ENCODE measurements around the gene SLX9.
A peak's percentile ranks its signal among the peaks of the same experiment; 100 is the strongest.

Gene SLX9

GRCh38 chr21:44934797-44935532, 4.9 kb upstream of the SLX9 start:
- Histone ChIP-seq H3K4me2 (ENCODE audit: low read length) (no peak overlapping the region), H3K27me3 (ENCODE audit: control insufficient read depth, insufficient read depth, low read length) (peaks cover 15% of the 10 kb centered on the region), H3K9ac (ENCODE audit: low read depth, low read length) (no peak overlapping the region), H3K4me3 (ENCODE audit: low read length) (no peak overlapping the region), H3K4me1 (ENCODE audit: control insufficient read depth, insufficient read depth, low read length) (peaks cover 36% of the 10 kb centered on the region), H3K9me3 (replicated peaks; ENCODE audit: low read length) (no peaks in the 10 kb centered on the region), H3K36me3 (ENCODE audit: insufficient read depth, low read length) (no peaks in the 10 kb centered on the region)

- H3K9ac ChIP-seq (ENCODE audit: low read depth, low read length), result no peak overlapping the region
These were observed 4.3 kb upstream of the SLX9 start for GRCh38 chr21:44935533-44935927.

GRCh38 chr21:44938772-44939531, 877 bp upstream of the SLX9 start:
- Histone ChIP-seq H3K9ac (ENCODE audit: low read depth, low read length) (peak overlapping the region; percentile 91), H3K4me2 (ENCODE audit: low read length) (peak overlapping the region; percentile 93), H3K36me3 (ENCODE audit: insufficient read depth, low read length) (peaks cover 11% of the 10 kb centered on the region), H3K9me3 (replicated peaks; ENCODE audit: low read length) (no peaks in the 10 kb centered on the region), H3K4me1 (ENCODE audit: control insufficient read depth, insufficient read depth, low read length) (peaks cover 27% of the 10 kb centered on the region), H3K4me3 (ENCODE audit: low read length) (peak overlapping the region; percentile 93), H3K27me3 (ENCODE audit: control insufficient read depth, insufficient read depth, low read length) (peaks cover 6% of the 10 kb centered on the region)

More at GRCh38 chr21:44935533-44935927, 4.3 kb upstream of the SLX9 start:
- H3K4me3 ChIP-seq (ENCODE audit: low read length), result no peak overlapping the region
- H3K4me2 ChIP-seq (ENCODE audit: low read length), result no peak overlapping the region
- H3K36me3 ChIP-seq (ENCODE audit: insufficient read depth, low read length), result no peaks in the 10 kb centered on the region
- peaks cover 15% of the 10 kb centered on the region for H3K27me3 ChIP-seq (ENCODE audit: control insufficient read depth, insufficient read depth, low read length)
- peaks cover 31% of the 10 kb centered on the region for H3K4me1 ChIP-seq (ENCODE audit: control insufficient read depth, insufficient read depth, low read length)
- no peaks in the 10 kb centered on the region for H3K9me3 ChIP-seq (replicated peaks; ENCODE audit: low read length)

- Histone ChIP-seq H3K4me3 (ENCODE audit: low read length) (peak overlapping the region; percentile 93), H3K27me3 (ENCODE audit: control insufficient read depth, insufficient read depth, low read length) (no peaks in the 10 kb centered on the region), H3K4me1 (ENCODE audit: control insufficient read depth, insufficient read depth, low read length) (peaks cover 27% of the 10 kb centered on the region), H3K4me2 (ENCODE audit: low read length) (peak overlapping the region; percentile 93), H3K9me3 (replicated peaks; ENCODE audit: low read length) (no peaks in the 10 kb centered on the region), H3K36me3 (ENCODE audit: insufficient read depth, low read length) (peaks cover 24% of the 10 kb centered on the region), H3K9ac (ENCODE audit: low read depth, low read length) (peak overlapping the region; percentile 91)
These were observed 345 bp downstream of the SLX9 start for GRCh38 chr21:44940116-44940631.

- peaks cover 29% of the 10 kb centered on the region for H3K36me3 ChIP-seq (ENCODE audit: insufficient read depth, low read length)
- H3K4me2 ChIP-seq (ENCODE audit: low read length), result peak overlapping the region; percentile 93
- peak overlapping the region; percentile 91 for H3K9ac ChIP-seq (ENCODE audit: low read depth, low read length)
- H3K9me3 ChIP-seq (replicated peaks; ENCODE audit: low read length), result no peaks in the 10 kb centered on the region
- peak overlapping the region; percentile 93 for H3K4me3 ChIP-seq (ENCODE audit: low read length)
- no peaks in the 10 kb centered on the region for H3K27me3 ChIP-seq (ENCODE audit: control insufficient read depth, insufficient read depth, low read length)
- H3K4me1 ChIP-seq (ENCODE audit: control insufficient read depth, insufficient read depth, low read length), result peaks cover 31% of the 10 kb centered on the region
These were observed 1.7 kb downstream of the SLX9 start for GRCh38 chr21:44941567-44941966.

- Histone ChIP-seq H3K4me2 (ENCODE audit: low read length) (no peak overlapping the region), H3K4me1 (ENCODE audit: control insufficient read depth, insufficient read depth, low read length) (peaks cover 41% of the 10 kb centered on the region), H3K4me3 (ENCODE audit: low read length) (no peak overlapping the region), H3K27me3 (ENCODE audit: control insufficient read depth, insufficient read depth, low read length) (no peaks in the 10 kb centered on the region), H3K9ac (ENCODE audit: low read depth, low read length) (no peak overlapping the region), H3K36me3 (ENCODE audit: insufficient read depth, low read length) (peaks cover 31% of the 10 kb centered on the region), H3K9me3 (replicated peaks; ENCODE audit: low read length) (no peaks in the 10 kb centered on the region)
These were observed 2.7 kb downstream of the SLX9 start for GRCh38 chr21:44942566-44942965.

GRCh38 chr21:44943005-44943685, 3.3 kb downstream of the SLX9 start:
- Histone ChIP-seq H3K4me1 (ENCODE audit: control insufficient read depth, insufficient read depth, low read length) (peaks cover 47% of the 10 kb centered on the region), H3K4me3 (ENCODE audit: low read length) (no peak overlapping the region), H3K9ac (ENCODE audit: low read depth, low read length) (no peak overlapping the region), H3K36me3 (ENCODE audit: insufficient read depth, low read length) (peaks cover 31% of the 10 kb centered on the region), H3K27me3 (ENCODE audit: control insufficient read depth, insufficient read depth, low read length) (no peaks in the 10 kb centered on the region), H3K9me3 (replicated peaks; ENCODE audit: low read length) (no peaks in the 10 kb centered on the region), H3K4me2 (ENCODE audit: low read length) (no peak overlapping the region)

- Histone ChIP-seq H3K27me3 (ENCODE audit: control insufficient read depth, insufficient read depth, low read length) (no peaks in the 10 kb centered on the region), H3K36me3 (ENCODE audit: insufficient read depth, low read length) (peaks cover 31% of the 10 kb centered on the region), H3K9me3 (replicated peaks; ENCODE audit: low read length) (no peaks in the 10 kb centered on the region), H3K4me3 (ENCODE audit: low read length) (no peak overlapping the region), H3K9ac (ENCODE audit: low read depth, low read length) (no peak overlapping the region), H3K4me2 (ENCODE audit: low read length) (no peak overlapping the region), H3K4me1 (ENCODE audit: control insufficient read depth, insufficient read depth, low read length) (peaks cover 52% of the 10 kb centered on the region)
These were observed 4.1 kb downstream of the SLX9 start for GRCh38 chr21:44943686-44944550.

GRCh38 chr21:44944596-44944995, 4.8 kb downstream of the SLX9 start:
- Histone ChIP-seq H3K4me2 (ENCODE audit: low read length) (no peak overlapping the region), H3K4me3 (ENCODE audit: low read length) (no peak overlapping the region), H3K27me3 (ENCODE audit: control insufficient read depth, insufficient read depth, low read length) (no peaks in the 10 kb centered on the region), H3K4me1 (ENCODE audit: control insufficient read depth, insufficient read depth, low read length) (peaks cover 53% of the 10 kb centered on the region), H3K9ac (ENCODE audit: low read depth, low read length) (no peak overlapping the region), H3K9me3 (replicated peaks; ENCODE audit: low read length) (no peaks in the 10 kb centered on the region), H3K36me3 (ENCODE audit: insufficient read depth, low read length) (peaks cover 35% of the 10 kb centered on the region)

- Histone ChIP-seq H3K4me2 (ENCODE audit: low read length) (peak overlapping the region; percentile 49), H3K9ac (ENCODE audit: low read depth, low read length) (peak overlapping the region; percentile 44), H3K27me3 (ENCODE audit: control insufficient read depth, insufficient read depth, low read length) (no peaks in the 10 kb centered on the region), H3K4me3 (ENCODE audit: low read length) (no peak overlapping the region), H3K9me3 (replicated peaks; ENCODE audit: low read length) (no peaks in the 10 kb centered on the region), H3K4me1 (ENCODE audit: control insufficient read depth, insufficient read depth, low read length) (peaks cover 50% of the 10 kb centered on the region), H3K36me3 (ENCODE audit: insufficient read depth, low read length) (peaks cover 45% of the 10 kb centered on the region)
These were observed 6.6 kb downstream of the SLX9 start for GRCh38 chr21:44946254-44947041.
